Femur (tissue), 1 donor: ENCODE measurements around the gene FGF11.
"Not testable (repeated sequence)": the region's sequence is repeated elsewhere in the genome, so short reads cannot be mapped to it uniquely, and the experiment has no call there.

Experiments
- DNase-seq: peaks from one replicate; pipeline ENCODE4 v3.0.0-alpha.2; 2017

Gene FGF11

DNA sequence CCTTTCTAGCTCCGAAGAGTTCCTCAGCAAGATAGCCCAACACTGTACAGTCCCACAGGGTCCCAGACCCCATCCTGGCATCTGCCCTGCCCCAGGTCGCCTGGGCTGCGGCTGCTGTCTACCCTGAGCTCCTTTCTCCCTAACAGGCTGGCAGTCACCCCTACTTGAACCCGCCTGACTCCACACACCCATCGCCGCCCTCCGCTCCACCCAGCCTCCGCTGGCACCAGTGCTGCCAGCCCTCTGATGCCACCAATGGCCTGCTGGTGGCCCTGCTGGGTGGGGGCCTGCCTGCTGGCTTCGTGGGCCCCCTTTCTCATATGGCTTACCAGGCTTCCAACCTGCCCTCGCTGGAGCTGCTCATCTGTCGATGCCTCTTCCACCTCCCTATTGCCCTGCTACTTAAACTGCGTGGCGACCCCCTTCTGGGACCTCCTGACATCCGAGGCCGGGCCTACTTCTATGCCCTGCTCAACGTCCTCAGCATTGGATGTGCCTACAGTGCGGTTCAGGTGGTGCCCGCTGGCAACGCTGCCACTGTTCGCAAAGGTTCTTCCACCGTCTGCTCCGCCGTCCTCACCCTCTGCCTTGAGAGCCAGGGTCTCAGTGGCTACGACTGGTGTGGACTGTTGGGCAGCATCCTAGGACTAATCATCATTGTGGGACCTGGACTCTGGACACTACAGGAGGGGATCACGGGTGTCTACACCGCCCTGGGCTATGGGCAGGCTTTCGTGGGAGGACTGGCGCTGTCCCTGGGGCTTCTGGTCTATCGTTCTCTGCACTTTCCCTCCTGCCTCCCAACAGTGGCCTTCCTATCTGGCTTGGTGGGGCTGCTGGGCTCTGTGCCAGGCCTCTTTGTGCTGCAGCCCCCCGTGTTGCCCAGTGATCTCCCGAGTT lies 42.8 kb downstream of the FGF11 start:
- DNase-seq: not testable (repeated sequence)

DNA sequence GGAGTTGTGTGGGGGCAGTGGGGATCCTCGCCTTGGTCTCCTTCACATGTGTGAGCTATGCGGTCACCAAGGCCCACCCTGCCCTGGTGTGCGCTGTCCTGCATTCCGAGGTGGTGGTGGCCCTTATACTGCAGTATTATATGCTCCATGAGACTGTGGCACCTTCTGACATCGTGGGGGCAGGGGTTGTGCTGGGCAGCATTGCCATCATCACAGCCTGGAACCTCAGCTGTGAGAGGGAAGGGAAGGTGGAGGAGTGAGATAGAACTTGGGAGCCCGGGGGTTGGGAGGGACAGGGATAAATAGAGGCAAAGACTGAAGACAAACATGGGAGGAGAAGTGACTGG lies 43.4 kb downstream of the FGF11 start:
- DNase-seq: not testable (repeated sequence)

GRCh38 chr17:7483255-7484066 lies 44.1 kb downstream of the FGF11 start:
- DNase-seq: peak; percentile 96

DNA sequence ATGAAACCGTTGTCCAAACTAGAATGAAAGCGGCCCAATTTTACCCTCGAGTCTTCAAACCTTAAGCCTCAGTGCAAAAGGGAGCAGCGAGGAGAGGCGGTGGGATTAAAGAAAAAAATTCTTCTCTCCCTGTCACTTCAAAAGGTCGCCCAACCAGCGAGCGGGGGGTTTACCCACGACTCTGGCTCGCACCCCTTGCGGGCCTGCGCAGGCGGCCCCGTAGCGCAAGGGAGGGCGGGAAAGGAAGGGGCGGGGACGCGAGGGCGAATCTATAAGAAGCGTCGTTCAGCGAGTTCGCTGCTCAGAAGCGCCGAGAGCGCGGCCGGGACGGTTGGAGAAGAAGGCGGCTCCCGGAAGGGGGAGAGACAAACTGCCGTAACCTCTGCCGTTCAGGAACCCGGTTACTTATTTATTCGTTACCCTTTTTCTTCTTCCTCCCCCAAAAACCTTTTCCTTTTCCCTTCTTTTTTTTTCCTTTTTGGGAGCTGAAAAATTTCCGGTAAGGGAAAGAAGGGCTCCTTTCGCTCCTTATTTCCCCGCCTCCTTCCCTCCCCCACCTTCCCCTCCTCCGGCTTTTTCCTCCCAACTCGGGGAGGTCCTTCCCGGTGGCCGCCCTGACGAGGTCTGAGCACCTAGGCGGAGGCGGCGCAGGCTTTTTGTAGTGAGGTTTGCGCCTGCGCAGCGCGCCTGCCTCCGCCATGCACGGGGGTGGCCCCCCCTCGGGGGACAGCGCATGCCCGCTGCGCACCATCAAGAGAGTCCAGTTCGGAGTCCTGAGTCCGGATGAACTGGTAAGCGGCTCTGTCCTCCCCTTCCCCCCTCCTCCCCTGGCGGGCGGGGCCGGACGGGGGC lies 45.0 kb downstream of the FGF11 start, which contains the start of gene POLR2A:
TSS of gene POLR2A (plus strand) at position 300 of the 852 bp plus-strand sequence.
- DNase-seq: peak; percentile 99

DNA sequence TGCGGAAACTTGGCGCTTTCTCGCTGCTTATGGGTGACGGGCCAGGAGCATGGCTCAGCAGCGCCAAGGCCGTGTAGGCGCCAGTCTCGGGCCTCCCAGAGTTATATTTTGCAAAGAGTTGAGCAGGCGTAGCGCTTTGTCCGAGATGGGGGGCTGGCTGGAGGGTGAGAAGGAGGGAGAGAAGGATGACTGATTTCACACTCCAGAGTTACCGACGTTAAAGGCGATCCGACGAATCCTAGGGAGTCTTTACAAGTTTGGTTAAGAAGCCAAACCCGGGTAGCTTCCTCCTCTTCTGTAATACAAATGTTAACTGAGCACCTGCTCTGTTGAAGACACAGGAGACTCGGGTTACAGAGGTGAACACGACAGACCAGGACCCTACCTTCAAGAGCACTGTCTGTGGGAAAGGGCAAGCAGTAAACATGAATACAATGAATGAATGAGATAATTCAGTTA lies 45.6 kb downstream of the FGF11 start:
- DNase-seq: no peak

GRCh38 chr17:7486181-7486580 lies 46.9 kb downstream of the FGF11 start:
- no peak for DNase-seq

GRCh38 chr17:7490144-7490543 lies 50.8 kb downstream of the FGF11 start:
- DNase-seq: no peak

GRCh38 chr17:7491583-7491982 lies 52.3 kb downstream of the FGF11 start:
- no peak for DNase-seq

DNA sequence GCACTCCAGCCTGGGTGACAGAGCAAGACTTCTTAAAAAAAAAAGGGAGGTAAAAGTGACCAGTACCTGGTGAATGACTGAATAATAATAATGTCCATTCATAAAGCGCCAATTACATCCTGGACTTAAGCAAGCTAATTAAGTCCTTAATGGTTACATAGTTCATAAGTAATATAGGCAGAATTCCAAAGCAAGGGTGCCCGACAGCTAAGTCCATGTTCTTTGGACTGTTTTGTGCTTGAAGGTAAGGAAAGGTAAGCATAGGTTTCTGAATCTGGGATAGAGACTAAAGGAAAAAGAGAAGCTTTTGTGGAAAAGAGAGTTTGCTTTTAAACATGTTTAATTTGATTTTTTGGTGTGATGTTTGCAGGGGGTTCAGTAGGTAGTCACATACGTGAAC lies 54.6 kb downstream of the FGF11 start:
- DNase-seq: no peak
